T-cell (primary cell): ENCODE measurements around the gene GCH1. TPM values are rescaled to one million over a fixed set of nuclear protein-coding genes. Genes with fewer than 3 reads are reported as not detected.

Experiments
- ATAC-seq, 4 experiments: fragments of 200-7000 bp in 3 of 4; fragments of 150-1000 bp in 1 of 4; cut with Tn5 transposase; replicated peaks in 1 of 4; 1 replicate in 3 of 4; 2 replicates in 1 of 4; pipeline ENCODE4 v1.10.0; 2021; ENCODE audit warnings: moderate library complexity in 3 of 4, mild to moderate bottlenecking in 2 of 4, moderate number of reproducible peaks in 1 of 4
- CTCF ChIA-PET, 2 donors: fragments of 300-600 bp; sonication (Branson Sonifier 250); formaldehyde crosslinking; loops; one replicate each; lab custom pipeline; 2022; ENCODE audit warnings: antibody characterized with exemption in 2 of 2; lab: Charles Lee
- POLR2A ChIA-PET, 2 donors: fragments of 300-600 bp; sonication (Branson Sonifier 250); formaldehyde crosslinking; loops; one replicate each; lab custom pipeline; 2022; ENCODE audit warnings: antibody characterized with exemption in 2 of 2; lab: Charles Lee
- DNase-seq, 35 experiments: peaks; one replicate each; pipeline versions ENCODE4 v3.0.0 to v3.0.0-alpha.2; 2013 to 2023
- H3K27ac ChIP-seq: one replicate; pipeline ENCODE4 v1.5.1; 2013; ENCODE audit warnings: low read length
- H3K27me3 ChIP-seq, 2 experiments: replicated peaks in 1 of 2; 1 replicate in 1 of 2; 2 replicates in 1 of 2; pipeline versions ENCODE4 v1.6.1 to v1.7.0; 2013; ENCODE audit warnings: low read length in 1 of 2, mixed read lengths in 1 of 2; ENCODE audit not compliant: control insufficient read depth in 2 of 2, insufficient read depth in 2 of 2; ENCODE audit errors: extremely low read depth in 1 of 2
- H3K36me3 ChIP-seq, 2 donors: 1 replicate in 1 of 2; 2 replicates in 1 of 2; pipeline versions ENCODE4 v1.6.1 to v1.7.0; 2013; ENCODE audit warnings: low read length in 1 of 2; ENCODE audit not compliant: control insufficient read depth in 2 of 2, insufficient read depth in 1 of 2; ENCODE audit errors: extremely low read depth in 1 of 2
- H3K4me1 ChIP-seq, 2 experiments: 1 replicate in 1 of 2; 2 replicates in 1 of 2; pipeline versions ENCODE4 v1.6.1 to v1.7.0; 2013; ENCODE audit warnings: low read length in 2 of 2, mixed read lengths in 1 of 2; ENCODE audit not compliant: insufficient read depth in 2 of 2, control insufficient read depth in 1 of 2; ENCODE audit errors: extremely low read depth in 1 of 2
- H3K4me3 ChIP-seq, 2 donors: 1 replicate in 1 of 2; 2 replicates in 1 of 2; pipeline versions ENCODE4 v1.5.1 to v1.7.0; 2013; ENCODE audit warnings: mild to moderate bottlenecking in 2 of 2, low read length in 1 of 2, moderate library complexity in 1 of 2; ENCODE audit not compliant: control insufficient read depth in 1 of 2; ENCODE audit errors: extremely low read depth in 1 of 2
- H3K9me3 ChIP-seq: 2 replicates; pipeline ENCODE4 v1.7.0; 2013
- H3K27ac Mint-ChIP-seq, 2 donors: one replicate each; pipeline ENCODE4 v1.8.0; 2020 to 2021; ENCODE audit warnings: mild to moderate bottlenecking in 2 of 2, mixed read lengths in 2 of 2
- H3K27me3 Mint-ChIP-seq, 2 donors: one replicate each; pipeline ENCODE4 v1.8.0; 2021 to 2022; ENCODE audit warnings: mixed read lengths in 2 of 2
- H3K36me3 Mint-ChIP-seq: one replicate; pipeline ENCODE4 v1.8.0; 2021; ENCODE audit warnings: mixed read lengths
- H3K4me1 Mint-ChIP-seq, 3 donors: one replicate each; pipeline ENCODE4 v1.8.0; 2020 to 2022; ENCODE audit warnings: mixed read lengths in 3 of 3, mild to moderate bottlenecking in 1 of 3
- H3K4me3 Mint-ChIP-seq, 3 donors: one replicate each; pipeline ENCODE4 v1.8.0; 2020 to 2022; ENCODE audit warnings: mild to moderate bottlenecking in 3 of 3, mixed read lengths in 3 of 3, moderate library complexity in 3 of 3
- H3K9me3 Mint-ChIP-seq, 3 donors: one replicate each; pipeline ENCODE4 v1.8.0; 2020 to 2022; ENCODE audit warnings: mixed read lengths in 3 of 3
- WGBS: methylation state at CpG from one replicate; pipeline ENCODE4 v1.1.5; 2013; ENCODE audit warnings: missing lambda C conversion rate; ENCODE audit not compliant: insufficient coverage; 5-methylcytosine and 5-hydroxymethylcytosine counted together
- total RNA-seq, 35 experiments: library from RNA in 6 of 35; stranded (reverse) in 6 of 35; fragments of 120-200 nt in 1 of 35; gene quantifications; one replicate each; pipeline versions ENCODE4 v1.2.1 to v1.2.4 and lab custom pipeline; 2013 to 2026

Gene GCH1
- 10 to 100 TPM; 26.5 to 31.2 (median 29.2) TPM for total RNA-seq
- 30.9 TPM for total RNA-seq (2013)
- total RNA-seq (lab: John Stamatoyannopoulos, UW) = 35.5 to 96.9 (median 61.0) reads per million in 29 experiments

GRCh38 chr14:54902521-54903420 lies at the start of gene GCH1:
TSS of gene GCH1 (minus strand) at chr14:54902826. CDS start at chr14:54902663, 163 bp downstream.
- peak within 1 kb of the TSS; percentile 88 to 91 for H3K27ac Mint-ChIP-seq
- Histone ChIP-seq H3K36me3 (peaks cover 0 to 3% of the 10 kb centered on the region in 2 donors), H3K27me3 (no peaks in the 10 kb centered on the region), H3K9me3 (no peaks in the 10 kb centered on the region), H3K4me1 (peaks cover 4 to 29% of the 10 kb centered on the region in 2 experiments), H3K27ac (peak within 1 kb of the TSS; percentile 94), H3K4me3 (peak within 1 kb of the TSS; percentile 94 to 96)
- DNase-seq (peak; percentile 31 to 88 (median 59)), ATAC-seq (peak; percentile 81 to 85 (median 83))
- ChIA-PET POLR2A (interaction anchor here (0.6 to 1.8 kb wide), 6 partner anchors 11 to 339 kb away, joined by 3 to 10 read pairs (median 4); no protein-coding TSS in a partner anchor), CTCF (interaction anchor here (0.6 to 3.4 kb wide), 16 partner anchors 9 to 451 kb away, joined by 3 to 27 read pairs (median 3); no protein-coding TSS in a partner anchor)
- H3K36me3 Mint-ChIP-seq = no peaks in the 10 kb centered on the region
- no peaks in the 10 kb centered on the region for H3K27me3 Mint-ChIP-seq
- WGBS = under 1% methylated on average over 81 of the region's 83 CpGs
- H3K4me3 Mint-ChIP-seq = peak within 1 kb of the TSS; percentile 83 to 88 (median 86)
- H3K9me3 Mint-ChIP-seq = no peaks in the 10 kb centered on the region
- peaks cover 20 to 34% (median 24%) of the 10 kb centered on the region in 3 donors for H3K4me1 Mint-ChIP-seq

- H3K4me1 ChIP-seq = peaks cover 0 to 20% of the 10 kb centered on the region in 2 experiments
- Mint-ChIP-seq H3K27me3 (no peaks in the 10 kb centered on the region), H3K36me3 (peaks cover 19% of the 10 kb centered on the region), H3K4me1 (peaks cover 0 to 16% (median 14%) of the 10 kb centered on the region in 3 donors), H3K4me3 (no peak overlapping the region), H3K9me3 (peaks cover 0 to 4% (median 3%) of the 10 kb centered on the region in 3 donors), H3K27ac (peak overlapping the region; percentile 59 to 78)
- H3K27me3 ChIP-seq = no peaks in the 10 kb centered on the region
- H3K4me3 ChIP-seq = no peak overlapping the region
- ATAC-seq (peak in 1 of 4 experiments; percentile 46), DNase-seq (peak in 1 of 35 experiments; percentile 5)
- POLR2A ChIA-PET = no interaction called here
- H3K27ac ChIP-seq = no peak overlapping the region
- H3K9me3 ChIP-seq = no peaks in the 10 kb centered on the region
- H3K36me3 ChIP-seq = no peaks in the 10 kb centered on the region
- CTCF ChIA-PET = interaction anchor here in 1 of 2 donors (0.9 kb wide), 1 partner anchor 650 kb away, joined by 3 read pairs; no protein-coding TSS in a partner anchor
- WGBS = 40% methylated on average over 1 of the region's 3 CpGs
Observed at GRCh38 chr14:54947230-54947629, 44.6 kb upstream of the GCH1 start.

GRCh38 chr14:54946500-54946899 lies 43.9 kb upstream of the GCH1 start:
- no peak overlapping the region for H3K4me3 Mint-ChIP-seq
- ChIA-PET CTCF (no interaction called here), POLR2A (interaction anchor here in 1 of 2 donors (0.6 kb wide), 1 partner anchor 354 kb away, joined by 7 read pairs; no protein-coding TSS in a partner anchor)
- WGBS = 94% methylated on average over 3 of the region's 4 CpGs
- no peak overlapping the region for H3K27ac ChIP-seq
- DNase-seq (no peak), ATAC-seq (no peak)
- no peaks in the 10 kb centered on the region for H3K36me3 ChIP-seq
- no peak overlapping the region for H3K27ac Mint-ChIP-seq
- no peaks in the 10 kb centered on the region for H3K27me3 ChIP-seq
- H3K4me3 ChIP-seq = no peak overlapping the region
- peaks cover 0 to 16% (median 14%) of the 10 kb centered on the region in 3 donors for H3K4me1 Mint-ChIP-seq
- H3K9me3 ChIP-seq = no peaks in the 10 kb centered on the region
- peaks cover 19% of the 10 kb centered on the region for H3K36me3 Mint-ChIP-seq
- H3K9me3 Mint-ChIP-seq = peaks cover 0 to 4% (median 3%) of the 10 kb centered on the region in 3 donors
- H3K4me1 ChIP-seq = peaks cover 0 to 20% of the 10 kb centered on the region in 2 experiments
- H3K27me3 Mint-ChIP-seq = no peaks in the 10 kb centered on the region

- Mint-ChIP-seq H3K4me1 (peaks cover 0 to 16% (median 14%) of the 10 kb centered on the region in 3 donors), H3K9me3 (peaks cover 0 to 4% (median 3%) of the 10 kb centered on the region in 3 donors), H3K4me3 (no peak overlapping the region), H3K36me3 (peaks cover 19% of the 10 kb centered on the region), H3K27me3 (no peaks in the 10 kb centered on the region), H3K27ac (no peak overlapping the region)
- Histone ChIP-seq H3K4me1 (peaks cover 0 to 20% of the 10 kb centered on the region in 2 experiments), H3K4me3 (no peak overlapping the region), H3K36me3 (no peaks in the 10 kb centered on the region), H3K27ac (no peak overlapping the region), H3K9me3 (no peaks in the 10 kb centered on the region), H3K27me3 (no peaks in the 10 kb centered on the region)
- 96% methylated on average over 9 of the region's 9 CpGs for WGBS
- ChIA-PET POLR2A (no interaction called here), CTCF (interaction anchor here in 1 of 2 donors (0.6 kb wide), 1 partner anchor 101 kb away, joined by 5 read pairs; no protein-coding TSS in a partner anchor)
- no peak for ATAC-seq
- DNase-seq = no peak
Observed at GRCh38 chr14:54944737-54945391, 42.2 kb upstream of the GCH1 start.

- no peaks in the 10 kb centered on the region for H3K27me3 Mint-ChIP-seq
Observed at GRCh38 chr14:54942913-54943312, 40.3 kb upstream of the GCH1 start.

GRCh38 chr14:54936816-54937215 lies 34.2 kb upstream of the GCH1 start:
- ChIA-PET POLR2A (no interaction called here), CTCF (no interaction called here)
- Mint-ChIP-seq H3K4me1 (no peaks in the 10 kb centered on the region), H3K4me3 (no peak overlapping the region), H3K27me3 (no peaks in the 10 kb centered on the region), H3K36me3 (peaks cover 4% of the 10 kb centered on the region), H3K9me3 (no peaks in the 10 kb centered on the region), H3K27ac (no peak overlapping the region)
- WGBS = no CpG with 5 or more reads among the region's 1 CpG
- DNase-seq (no peak), ATAC-seq (no peak)
- Histone ChIP-seq H3K4me1 (no peaks in the 10 kb centered on the region), H3K4me3 (no peak overlapping the region), H3K9me3 (no peaks in the 10 kb centered on the region), H3K36me3 (no peaks in the 10 kb centered on the region), H3K27me3 (no peaks in the 10 kb centered on the region), H3K27ac (no peak overlapping the region)

More at GRCh38 chr14:54942913-54943312, 40.3 kb upstream of the GCH1 start:
- H3K27ac Mint-ChIP-seq = no peak overlapping the region
- H3K4me1 Mint-ChIP-seq = peaks cover 0 to 12% (median 8%) of the 10 kb centered on the region in 3 donors
- WGBS = 100% methylated on average over 2 of the region's 4 CpGs
- H3K9me3 Mint-ChIP-seq = no peaks in the 10 kb centered on the region
- no peak for ATAC-seq
- Histone ChIP-seq H3K27ac (no peak overlapping the region), H3K9me3 (no peaks in the 10 kb centered on the region), H3K27me3 (no peaks in the 10 kb centered on the region), H3K4me1 (peaks cover 0 to 14% of the 10 kb centered on the region in 2 experiments), H3K36me3 (no peaks in the 10 kb centered on the region), H3K4me3 (no peak overlapping the region)
- no peak overlapping the region for H3K4me3 Mint-ChIP-seq
- DNase-seq = no peak
- CTCF ChIA-PET = no interaction called here
- POLR2A ChIA-PET = no interaction called here
- H3K36me3 Mint-ChIP-seq = peaks cover 13% of the 10 kb centered on the region
